Activated effector memory CD4-positive, alpha-beta T cell treated with Interleukin-2 at 50 U/mL for 16 hours (primary cell): ENCODE results near the gene UBE3C.
"Not testable (repeated sequence)": the region's sequence is repeated elsewhere in the genome, so short reads cannot be mapped to it uniquely, and the experiment has no call there.

Experiments used
- DNase-seq: peaks from one replicate; pipeline ENCODE4 v3.0.0-alpha.2; 2020

Gene UBE3C

DNA sequence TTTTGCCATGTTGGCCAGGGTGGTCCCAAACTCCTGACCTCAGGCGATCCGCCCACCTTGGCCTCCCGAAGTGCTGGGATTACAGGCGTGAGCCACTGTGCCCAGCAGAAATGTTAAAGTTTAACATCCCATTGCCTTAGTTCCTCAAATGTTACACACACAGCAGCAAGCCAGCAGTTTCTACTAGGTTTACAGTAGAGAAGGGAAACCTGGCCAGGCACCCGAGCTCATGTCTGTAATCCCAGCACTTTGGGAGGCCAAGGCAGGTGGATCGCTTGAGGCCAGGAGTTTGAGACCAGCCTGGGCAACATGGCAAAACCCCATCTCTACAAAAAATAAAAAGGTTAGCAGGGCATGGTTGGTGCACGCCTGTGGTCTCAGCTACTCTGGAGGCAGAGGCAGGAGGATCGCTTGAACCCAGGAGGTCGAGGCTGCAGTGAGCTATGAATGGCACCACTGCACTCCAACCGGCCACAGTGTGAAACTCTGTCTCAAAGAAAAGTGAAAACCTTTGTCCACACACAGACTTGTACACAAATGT, 135.4 kb downstream of the UBE3C start:
- not testable (repeated sequence) for DNase-seq

- no peak for DNase-seq
These were observed 136.3 kb downstream of the UBE3C start for GRCh38 chr7:157274991-157275427.

DNA sequence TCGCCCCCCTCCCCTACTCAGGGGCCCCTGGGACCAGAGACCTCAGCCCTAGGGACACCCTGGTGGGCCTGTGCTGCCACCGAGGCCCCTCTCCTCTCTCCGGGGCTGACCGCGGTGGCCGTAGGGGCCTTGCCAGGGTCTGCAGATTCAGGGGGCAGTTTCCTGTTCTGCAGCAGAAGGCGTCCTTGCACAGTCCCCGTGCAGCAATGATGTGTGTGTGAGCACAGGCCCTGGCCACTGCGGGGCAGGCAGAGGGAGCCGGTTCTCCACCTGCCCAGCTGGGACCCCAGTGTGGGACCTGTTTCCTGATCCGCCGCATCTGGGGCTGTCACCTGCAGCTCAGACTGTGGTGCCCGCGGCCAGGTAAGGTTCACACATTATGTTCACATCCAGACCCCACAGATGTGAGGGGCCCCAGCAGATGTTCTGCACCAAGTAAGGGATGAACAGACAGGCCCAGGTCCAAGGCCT, 137.4 kb downstream of the UBE3C start:
- DNase-seq: no peak

DNA sequence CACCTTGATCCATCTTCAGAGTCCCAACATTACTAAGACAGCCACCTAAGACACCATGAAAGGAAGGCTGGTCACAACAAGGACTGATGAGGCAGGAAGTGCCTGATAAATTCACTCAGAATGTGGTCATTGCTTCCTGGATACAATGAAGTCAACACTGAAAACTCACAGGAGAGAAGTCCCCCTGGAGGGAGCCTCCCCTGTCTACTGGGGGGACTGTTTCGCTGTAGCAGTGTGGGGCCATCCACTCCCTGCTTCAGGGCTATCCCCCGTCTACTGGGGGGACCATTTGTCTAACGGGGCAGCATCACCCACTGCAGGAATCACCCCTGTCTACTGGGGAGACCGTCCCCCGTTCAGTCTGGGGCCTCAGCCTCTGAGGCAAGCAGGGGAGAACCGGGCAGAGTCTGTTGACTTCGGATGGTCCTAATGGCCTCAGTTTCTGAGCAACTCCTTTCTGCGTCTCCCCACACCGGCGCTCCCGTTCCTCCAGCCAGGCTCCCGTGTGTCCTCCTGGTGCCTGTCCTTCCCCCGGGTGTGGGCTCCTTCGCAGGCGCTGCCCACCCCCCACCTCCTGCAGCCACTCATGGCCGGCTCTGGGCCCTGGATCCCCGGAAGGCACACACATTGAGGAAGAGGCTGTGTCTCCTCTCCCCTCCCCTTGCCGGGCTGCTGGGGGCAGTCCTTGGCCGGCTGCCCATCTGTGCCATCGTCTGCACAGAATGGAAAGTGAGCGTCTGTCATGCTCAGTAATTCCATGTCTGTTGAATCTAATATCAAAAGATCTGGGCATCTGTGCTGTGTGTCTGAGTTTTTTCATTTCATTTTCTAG, 138.2 kb downstream of the UBE3C start:
- no peak for DNase-seq

GRCh38 chr7:157277568-157277967, 138.8 kb downstream of the UBE3C start:
- DNase-seq: not testable (repeated sequence)

DNA sequence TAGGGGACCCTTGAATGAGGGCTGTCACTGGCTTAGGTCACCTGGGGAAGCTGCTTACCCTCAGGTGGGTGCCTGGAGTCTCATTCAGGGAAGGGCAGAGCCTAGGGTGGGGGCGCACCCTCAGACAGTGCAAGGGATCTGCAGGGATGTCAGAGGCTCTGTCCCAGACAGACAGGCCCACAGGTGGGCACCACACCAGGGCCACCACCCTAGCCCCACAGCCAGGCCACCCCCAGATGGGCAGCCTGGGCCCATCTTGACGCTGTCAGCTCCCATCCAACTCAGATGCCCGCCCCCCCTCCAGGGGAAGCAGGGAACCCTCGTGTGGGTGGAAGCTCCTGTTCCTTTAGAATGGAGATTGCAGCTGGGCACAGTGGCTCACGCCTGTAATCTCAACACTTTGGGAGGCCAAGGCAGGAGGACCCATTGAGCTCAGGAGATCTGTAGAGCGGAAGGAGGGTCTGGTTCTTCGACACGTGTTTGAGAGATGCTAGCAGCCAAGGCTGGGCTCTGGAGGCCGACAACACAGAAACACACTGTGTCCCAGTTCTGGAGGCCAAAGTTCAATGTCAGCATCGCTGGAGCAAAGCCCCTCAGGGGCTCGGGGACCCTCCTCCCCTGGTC, 139.6 kb downstream of the UBE3C start:
- no peak for DNase-seq

DNA sequence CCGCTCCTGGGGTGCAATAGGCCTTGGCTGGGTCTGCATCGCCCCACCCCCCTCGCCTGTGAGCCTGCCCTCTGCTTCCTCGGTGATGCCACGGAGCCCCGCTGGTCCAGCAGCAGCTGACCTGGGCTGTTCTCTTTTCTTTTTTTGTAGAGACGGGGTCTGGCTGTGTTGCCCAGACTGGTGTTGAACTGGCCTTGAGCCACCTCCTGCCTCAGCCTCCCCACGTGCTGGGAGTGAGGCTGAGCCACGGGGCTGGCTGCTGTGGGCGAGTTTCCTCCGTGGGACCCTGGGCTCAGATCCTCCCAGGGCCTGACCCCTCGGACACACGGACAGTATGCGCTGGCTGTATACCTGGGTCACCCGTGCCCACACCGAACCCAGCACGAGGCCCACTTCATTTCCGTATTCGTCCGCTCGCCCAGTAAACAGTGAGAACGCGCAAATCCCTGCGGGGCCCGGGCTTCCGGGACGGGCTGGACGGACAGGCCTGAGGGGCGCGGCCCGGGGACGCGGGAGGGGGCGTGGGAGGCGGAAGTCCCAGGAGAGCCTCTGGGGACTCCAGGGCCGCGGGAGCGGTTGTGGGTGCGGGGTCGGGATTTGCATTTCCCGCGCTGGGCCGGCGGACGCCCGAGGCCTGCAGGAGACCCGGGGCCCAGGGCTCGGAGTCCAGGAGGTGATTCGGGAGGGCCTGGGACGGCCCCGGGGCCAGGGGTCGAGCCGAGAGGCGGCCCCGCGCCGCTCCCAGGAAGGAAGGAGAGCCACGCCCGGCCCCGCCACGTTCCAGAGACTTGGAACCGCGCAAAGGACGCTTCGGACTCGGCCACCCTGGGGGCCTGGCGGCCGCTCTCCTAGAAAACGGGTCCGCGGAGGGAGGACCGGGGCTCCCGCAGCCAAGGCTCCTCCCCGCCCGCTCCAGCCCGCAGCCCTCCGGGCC, 140.3 kb downstream of the UBE3C start:
- no peak for DNase-seq

DNA sequence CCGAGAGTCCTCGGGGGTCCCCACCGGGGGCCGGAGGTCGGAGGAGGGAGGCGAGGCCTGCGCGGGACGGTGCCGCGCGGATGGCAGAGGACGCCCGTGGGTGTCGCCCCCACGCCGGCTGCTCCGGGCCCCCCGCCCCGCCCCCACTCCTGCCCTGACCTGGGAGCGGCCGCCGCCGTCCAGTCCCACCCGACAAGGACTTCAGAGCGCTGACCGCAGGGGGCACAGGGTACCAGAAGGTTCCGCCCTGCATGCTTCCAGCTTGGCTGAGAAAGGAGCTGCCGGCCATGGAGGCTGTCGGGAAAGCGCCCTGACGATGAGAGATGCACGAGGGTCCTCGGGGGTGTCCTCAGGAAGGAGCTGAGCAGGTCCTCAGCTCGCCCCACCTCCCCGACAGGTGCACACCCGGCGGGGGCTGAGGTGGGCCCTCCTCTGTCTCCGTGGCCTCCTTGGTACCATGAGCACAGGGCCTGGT, 141.1 kb downstream of the UBE3C start:
- DNase-seq: no peak

DNA sequence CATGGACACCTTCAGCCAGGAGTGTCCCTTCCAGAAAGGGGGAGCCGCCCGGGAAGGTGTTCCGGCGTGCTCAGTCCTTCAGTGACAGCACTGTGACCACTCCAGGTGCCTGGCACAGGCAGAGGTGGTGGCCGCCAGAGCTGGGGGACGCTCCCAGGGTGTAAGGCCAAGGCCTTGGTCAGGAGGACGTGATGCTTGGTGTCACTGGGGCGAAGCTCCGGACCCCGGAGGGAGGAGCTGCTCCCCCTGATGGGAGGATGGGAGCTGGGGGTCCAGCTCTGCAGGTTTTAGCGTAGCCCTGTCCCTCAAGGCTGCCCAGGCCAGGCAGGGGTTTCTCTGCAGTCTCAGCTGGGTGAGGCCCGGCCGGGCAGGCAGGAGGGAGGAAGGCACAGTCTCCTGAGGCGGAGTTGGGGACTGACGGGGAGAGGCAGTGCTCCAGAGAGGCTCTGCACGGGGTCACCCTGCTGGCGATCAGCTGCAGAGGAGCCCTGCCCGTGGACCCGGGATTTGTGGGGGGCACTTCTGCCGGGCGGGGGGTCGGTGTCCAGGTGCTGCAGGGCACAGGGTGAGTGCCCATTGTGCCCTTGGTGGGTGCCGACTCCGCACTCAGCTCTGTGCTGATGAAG, 141.6 kb downstream of the UBE3C start:
- DNase-seq: no peak

DNA sequence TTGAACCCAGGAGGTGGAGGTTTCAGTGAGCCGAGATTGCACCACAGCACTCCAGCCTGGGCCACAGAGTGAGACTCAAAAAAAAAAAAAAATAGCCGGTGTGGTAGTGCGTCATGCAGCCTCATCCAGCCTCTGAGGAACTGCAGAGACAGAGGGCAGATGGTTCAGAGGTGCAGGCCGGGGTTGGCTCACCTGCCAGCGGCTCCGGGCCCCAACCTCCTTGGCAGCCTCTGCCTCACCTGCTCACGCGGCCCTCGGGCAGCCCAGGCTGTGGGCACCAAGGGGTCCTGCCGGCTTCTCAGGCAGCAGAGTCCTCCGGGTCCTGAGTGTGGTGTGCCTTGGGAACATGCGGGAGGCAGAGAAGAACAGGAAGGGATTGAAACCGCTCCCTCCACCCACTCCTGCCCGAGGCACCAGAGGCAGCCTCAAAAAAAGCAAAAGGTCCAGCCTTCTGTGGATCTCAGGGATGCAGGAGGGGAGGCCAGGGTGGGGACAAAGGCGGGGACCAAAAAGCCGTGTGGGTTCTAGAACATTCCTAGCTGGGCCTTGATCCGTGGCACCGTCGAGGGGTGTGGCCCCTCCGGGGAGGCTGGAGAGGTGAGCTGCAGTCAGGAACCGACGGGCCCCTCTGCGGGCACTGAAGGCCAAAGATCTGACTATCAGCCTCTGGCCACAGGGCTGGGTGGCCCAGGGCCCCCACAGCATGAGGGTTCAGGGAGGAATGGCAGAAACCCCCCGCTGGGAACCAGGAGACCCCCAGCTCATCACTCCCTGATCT, 142.7 kb downstream of the UBE3C start:
- DNase-seq: no peak

GRCh38 chr7:157282141-157282801, 143.5 kb downstream of the UBE3C start:
- no peak for DNase-seq

DNA sequence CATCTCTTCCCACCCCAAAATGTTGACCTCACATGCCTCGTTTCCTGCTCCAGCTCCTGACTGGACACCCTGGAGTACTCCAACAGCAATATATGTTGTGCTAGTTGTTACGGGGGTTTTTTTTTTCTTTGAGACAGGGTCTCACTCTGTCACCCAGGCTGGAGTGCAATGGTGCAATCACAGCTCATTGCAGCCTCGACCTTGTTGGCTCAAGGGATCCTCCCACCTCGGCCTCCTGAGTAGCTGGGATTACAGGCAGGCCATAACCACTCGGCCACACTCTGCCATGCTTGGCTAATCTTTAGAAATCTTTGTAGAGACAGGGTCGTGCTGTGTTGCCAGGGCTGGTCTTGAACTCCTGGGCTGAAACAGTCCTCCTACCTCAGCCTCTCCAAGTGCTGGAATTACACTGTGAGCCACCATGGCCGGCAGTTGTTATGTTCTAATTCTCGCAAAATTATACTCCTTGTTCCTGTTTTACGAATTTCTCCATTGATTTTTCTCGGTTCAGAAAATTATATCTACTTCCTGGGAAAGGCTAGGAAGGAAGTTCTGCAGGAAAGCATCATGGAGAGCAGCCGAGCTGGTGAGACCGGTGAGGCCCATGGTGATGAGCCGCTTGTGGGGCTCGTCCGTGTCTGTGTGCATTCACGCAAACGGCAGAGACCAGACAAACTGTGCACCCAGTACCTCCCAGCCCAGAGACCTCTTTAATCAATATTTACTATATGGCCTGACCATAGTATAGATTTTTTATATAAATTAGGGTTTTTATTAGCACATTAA, 145.7 kb downstream of the UBE3C start:
- no peak for DNase-seq

- DNase-seq: no peak
These were observed 152.8 kb downstream of the UBE3C start for GRCh38 chr7:157291404-157292080.

DNA sequence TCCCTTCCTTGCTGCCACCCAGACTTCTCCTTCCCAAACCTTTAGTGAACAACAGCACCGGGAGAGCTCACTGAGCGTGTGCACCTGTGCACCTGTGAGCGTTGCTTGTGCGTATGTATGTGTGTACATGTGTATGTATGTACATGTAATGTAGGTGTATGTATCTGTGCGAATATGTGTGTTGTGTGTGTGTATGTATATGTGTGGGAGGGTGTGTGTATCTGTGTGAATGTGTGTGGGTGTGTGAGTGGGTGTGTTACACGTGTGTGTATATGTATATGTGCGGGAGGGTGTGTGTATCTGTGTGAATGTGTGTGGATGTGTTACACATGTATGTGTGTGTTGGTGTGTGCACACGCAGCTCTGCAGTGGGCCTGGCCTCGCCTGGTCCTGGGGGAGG, 153.5 kb downstream of the UBE3C start:
- DNase-seq: no peak

- no peak for DNase-seq
These were observed 154.2 kb downstream of the UBE3C start for GRCh38 chr7:157292770-157293412.

GRCh38 chr7:157293413-157293788, 154.7 kb downstream of the UBE3C start:
- DNase-seq: no peak

GRCh38 chr7:157294773-157295172, 156.0 kb downstream of the UBE3C start:
- no peak for DNase-seq

- no peak for DNase-seq
These were observed 156.6 kb downstream of the UBE3C start for GRCh38 chr7:157295338-157295737.

- DNase-seq: no peak
These were observed 158.5 kb downstream of the UBE3C start for GRCh38 chr7:157297185-157297584.
